Activated CD4-positive, alpha-beta T cell treated with anti-CD3 and anti-CD28 coated beads for 4 hours (primary cell): ENCODE data around the gene SCGB1D4.
A peak's percentile ranks its signal among the peaks of the same experiment; 100 is the strongest.
"Not testable (repeated sequence)": the region's sequence is repeated elsewhere in the genome, so short reads cannot be mapped to it uniquely, and the experiment has no call there.

Experiments
- DNase-seq, 2 donors: peaks; one replicate each; pipeline ENCODE4 v3.0.0-alpha.2; 2020

The SCGB1D4 gene, protein sequence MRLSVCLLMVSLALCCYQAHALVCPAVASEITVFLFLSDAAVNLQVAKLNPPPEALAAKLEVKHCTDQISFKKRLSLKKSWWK

GRCh38 chr11:62298975-62299374 lies at the start of gene SCGB1D4:
Gene SCGB1D4 (minus strand): TSS chr11:62299075. CDS start chr11:62299010, 65 bp downstream.
- no peak for DNase-seq

DNA sequence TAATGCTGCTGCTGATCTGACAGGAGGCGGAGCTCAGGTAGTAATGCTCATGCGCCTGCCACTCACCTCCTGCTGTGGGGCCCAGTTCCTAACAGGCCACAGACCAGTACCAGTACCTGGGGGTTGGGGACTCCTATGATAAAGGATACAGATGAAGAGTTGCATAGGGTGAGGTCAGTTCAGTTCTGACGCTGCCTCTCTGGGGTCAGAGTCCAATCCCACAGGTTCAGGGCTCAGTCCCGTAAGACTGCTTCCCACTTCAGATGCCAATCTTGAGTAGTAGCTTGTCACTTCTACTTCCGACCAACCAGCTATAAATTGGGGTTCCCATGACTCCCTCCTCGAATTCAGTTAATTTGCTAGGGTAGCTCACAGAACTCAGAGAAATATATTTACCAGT lies 47.0 kb upstream of the SCGB1D4 start:
- no peak for DNase-seq

GRCh38 chr11:62344210-62344609 lies 45.3 kb upstream of the SCGB1D4 start:
- no peak for DNase-seq

DNA sequence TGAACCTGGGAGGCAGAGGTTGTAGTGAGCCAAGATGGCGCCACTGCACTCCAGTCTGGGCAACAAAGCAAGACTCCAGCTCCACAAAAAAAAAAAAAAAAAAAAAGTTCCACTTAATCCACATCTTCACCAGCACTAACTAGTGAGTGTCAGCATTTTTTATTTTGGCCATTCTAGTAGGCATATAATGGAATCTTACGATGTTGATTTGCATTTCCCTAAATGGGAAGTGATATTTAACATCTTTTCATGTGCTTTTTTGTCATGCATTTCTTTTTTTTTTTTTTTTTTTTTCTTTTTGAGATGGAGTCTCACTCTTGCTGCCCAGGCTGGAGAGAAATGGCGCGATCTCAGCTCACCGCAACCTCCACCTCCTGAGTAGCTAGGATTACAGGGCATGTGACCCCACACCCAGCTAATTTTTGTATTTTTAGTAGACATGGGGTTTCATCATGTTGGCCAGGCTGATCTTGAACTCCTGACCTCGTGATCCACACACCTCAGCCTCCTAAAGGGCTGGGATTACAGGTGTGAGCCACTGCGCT lies 44.8 kb upstream of the SCGB1D4 start:
- DNase-seq, result not testable (repeated sequence)

- no peak for DNase-seq
Observed at GRCh38 chr11:62341588-62341987, 42.7 kb upstream of the SCGB1D4 start.

DNA sequence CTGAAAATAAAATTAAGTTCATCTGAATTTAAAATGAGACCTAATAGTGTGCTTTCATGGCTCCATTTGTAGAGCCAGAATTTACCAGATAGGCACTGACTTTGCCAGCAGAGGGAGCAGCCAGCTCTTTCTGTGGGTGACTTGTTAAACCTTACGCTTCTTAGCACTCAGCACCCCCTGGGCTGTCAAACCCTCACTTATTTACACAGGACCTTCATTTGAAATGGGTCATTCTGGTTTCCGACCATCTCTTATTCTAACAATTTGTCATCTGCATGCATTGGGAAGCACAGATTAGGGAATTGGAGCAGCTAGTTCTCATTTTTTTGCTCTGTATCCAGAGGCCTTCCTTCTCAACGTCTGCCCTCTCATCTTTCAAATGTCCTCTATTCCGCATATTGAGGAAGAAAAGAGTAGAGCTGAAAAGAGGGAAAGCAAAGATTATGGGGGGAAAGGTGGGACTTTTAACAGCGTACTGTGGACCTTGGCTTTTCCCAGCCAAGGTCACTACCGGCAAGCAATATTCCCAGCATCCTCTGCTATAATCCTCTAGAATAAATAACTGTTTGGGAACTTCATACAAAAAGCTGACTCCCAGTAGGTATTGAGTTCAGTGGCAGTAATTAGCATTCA lies 41.5 kb upstream of the SCGB1D4 start:
- peak; percentile 42 to 51 for DNase-seq

- no peak for DNase-seq
Observed at GRCh38 chr11:62338218-62338617, 39.3 kb upstream of the SCGB1D4 start.

DNA sequence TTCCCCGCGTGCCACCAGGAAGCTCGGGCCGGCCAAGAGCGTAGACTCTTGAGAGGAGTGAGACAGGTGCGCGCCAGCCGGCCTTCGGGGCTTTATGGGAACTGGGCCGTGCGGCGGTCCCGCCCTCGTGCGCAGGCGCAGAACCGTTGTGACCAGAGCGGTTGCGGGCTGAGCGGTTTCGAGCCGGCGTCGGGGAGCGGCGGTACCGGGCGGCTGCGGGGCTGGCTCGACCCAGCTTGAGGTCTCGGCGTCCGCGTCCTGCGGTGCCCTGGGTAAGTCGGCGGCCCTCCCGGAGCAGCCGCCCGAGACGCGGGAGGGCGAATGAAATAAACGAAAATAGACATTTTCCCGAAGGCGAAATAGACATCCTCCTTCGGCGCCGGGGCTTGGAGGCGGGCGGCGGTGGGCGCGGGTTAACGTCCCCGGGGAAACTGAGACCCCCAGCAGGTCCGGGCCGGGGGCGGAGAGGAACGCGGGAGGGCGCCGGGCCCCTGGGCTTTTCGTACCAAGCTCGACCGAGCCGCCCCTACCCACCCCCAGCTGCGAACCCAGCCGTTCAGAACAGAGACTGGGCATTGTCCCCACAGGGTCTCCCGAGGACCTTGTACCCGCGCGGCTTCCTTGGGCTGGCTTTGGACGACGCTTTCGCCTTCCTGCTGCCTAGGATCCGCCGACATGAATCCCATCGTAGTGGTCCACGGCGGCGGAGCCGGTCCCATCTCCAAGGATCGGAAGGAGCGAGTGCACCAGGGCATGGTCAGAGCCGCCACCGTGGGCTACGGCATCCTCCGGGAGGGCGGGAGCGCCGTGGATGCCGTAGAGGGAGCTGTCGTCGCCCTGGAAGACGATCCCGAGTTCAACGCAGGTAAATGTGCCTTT lies 38.7 kb upstream of the SCGB1D4 start, which contains the start of gene ASRGL1:
TSS of gene ASRGL1 (plus strand) at position 146 of the 879 bp plus-strand sequence. CDS start at position 676, 530 bp downstream.
- peak; percentile 69 to 82 for DNase-seq

DNA sequence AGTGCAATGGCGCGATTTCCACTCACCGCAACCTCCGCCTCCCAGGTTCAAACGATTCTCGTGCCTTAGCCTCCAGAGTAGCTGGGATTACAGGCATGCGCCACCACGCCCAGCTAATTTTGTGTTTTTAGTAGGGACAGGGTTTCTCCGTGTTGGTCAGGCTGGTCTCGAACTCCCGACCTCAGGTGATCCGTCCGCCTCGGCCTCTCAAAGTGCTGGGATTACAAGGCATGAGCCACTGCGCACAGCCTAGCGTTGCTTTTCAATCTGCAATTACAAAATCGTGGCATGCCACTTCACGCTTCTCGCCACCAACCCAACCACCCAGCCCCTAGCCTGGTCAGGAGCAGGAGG lies 38.1 kb upstream of the SCGB1D4 start:
- DNase-seq, result not testable (repeated sequence)

DNA sequence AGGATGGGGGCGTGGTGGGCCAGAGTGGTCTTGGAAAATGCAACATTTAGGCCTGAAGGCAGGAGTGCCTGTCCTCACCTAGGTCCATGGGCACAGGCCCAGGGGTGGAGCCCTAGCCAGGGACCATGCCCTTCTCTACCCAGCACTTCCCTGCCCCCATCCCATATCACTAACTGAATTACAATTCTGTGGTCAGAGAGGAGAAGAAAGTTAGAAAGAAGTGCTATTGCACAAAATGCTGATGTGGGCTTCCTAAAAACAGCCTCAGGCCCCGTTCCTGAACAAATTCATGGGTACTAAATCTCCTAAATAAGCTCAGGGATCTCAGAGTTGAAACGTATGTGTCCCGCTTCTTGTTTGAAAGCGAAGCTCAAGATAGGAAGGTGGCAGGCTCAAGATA lies 34.9 kb upstream of the SCGB1D4 start:
- no peak for DNase-seq

GRCh38 chr11:62331264-62331663 lies 32.4 kb upstream of the SCGB1D4 start:
- DNase-seq, result not testable (repeated sequence)

DNA sequence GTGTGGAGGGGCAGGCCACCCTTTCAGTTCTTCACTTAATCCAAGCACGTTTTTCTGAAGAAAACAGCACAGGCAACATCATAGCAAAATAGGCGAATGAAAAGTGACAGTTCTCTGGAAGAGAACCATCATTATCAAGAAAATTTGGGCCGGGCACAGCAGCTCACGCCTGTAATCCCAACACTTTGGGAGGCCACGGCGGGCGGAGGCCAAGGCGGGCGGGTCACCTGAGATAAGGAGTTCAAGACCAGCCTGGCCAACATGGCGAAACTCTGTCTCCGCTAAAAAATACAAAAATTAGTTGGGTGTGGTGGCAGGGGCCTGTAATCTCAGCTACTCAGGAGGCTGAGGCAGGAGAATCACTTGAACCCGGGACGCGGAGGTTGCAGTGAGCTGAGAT lies 28.7 kb upstream of the SCGB1D4 start:
- not testable (repeated sequence) for DNase-seq

- not testable (repeated sequence) for DNase-seq
Observed at GRCh38 chr11:62326719-62327118, 27.8 kb upstream of the SCGB1D4 start.

- DNase-seq, result not testable (repeated sequence)
Observed at GRCh38 chr11:62325781-62326180, 26.9 kb upstream of the SCGB1D4 start.

DNA sequence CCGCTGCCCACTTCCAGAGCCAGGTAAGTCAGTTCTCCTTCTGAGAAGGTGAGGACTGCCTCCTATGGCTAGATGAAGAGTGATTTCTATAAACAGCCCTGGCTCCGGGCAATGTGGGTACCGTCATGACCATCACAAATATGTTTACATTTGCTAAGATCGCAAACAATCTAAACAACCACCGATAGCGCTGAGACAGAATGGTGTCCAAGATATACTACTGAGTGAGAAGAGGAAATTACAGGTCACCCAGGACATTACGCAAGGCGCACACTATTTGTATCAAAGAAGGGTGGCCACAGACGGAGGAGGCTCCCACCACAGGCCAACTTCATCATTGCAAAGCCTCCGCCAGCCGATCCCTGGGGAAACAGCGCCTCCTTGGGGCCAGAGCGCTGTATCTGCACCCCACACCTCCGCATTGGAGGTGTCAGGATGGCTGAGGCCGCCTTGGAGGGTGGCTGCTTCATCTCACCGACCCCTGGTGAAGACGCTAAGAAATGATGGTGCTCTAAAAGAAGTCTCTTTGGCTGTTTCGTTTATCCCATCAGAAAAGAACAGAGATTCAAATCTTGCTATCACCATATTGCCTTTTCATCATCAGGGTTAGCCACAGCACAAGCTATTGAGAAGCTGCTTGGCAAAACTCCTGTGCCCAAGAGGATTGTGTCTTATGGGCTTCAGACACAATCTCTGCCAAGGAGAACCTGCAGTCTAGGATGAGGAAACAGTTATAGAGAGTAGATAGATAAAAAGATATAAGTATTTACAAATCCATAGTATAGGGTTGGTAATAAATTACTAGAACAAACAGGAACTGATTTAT lies 26.1 kb upstream of the SCGB1D4 start:
- peak; percentile 15 to 16 for DNase-seq

DNA sequence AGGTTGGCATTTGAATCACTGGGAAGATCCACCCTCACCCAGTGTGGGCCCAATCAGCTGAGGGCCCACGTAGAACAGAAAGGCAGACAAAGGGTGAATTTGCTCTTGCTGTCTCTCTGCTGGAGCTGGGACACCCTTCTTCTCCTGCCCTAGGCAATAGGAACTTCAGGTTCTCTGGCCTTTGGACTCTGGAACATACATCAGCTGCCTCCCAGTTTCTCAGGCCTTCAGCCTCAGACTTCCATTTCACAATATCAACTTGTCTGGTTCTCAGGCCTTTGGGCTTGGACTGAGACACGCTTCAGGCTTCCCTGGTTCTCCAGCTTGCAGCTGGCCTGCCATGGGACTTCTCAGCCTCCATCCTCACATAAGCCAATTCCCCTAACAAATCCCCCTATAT lies 23.6 kb upstream of the SCGB1D4 start:
- no peak for DNase-seq

GRCh38 chr11:62315431-62315830 lies 16.6 kb upstream of the SCGB1D4 start:
- DNase-seq, result no peak

- DNase-seq, result no peak
Observed at GRCh38 chr11:62309991-62310390, 11.1 kb upstream of the SCGB1D4 start.

DNA sequence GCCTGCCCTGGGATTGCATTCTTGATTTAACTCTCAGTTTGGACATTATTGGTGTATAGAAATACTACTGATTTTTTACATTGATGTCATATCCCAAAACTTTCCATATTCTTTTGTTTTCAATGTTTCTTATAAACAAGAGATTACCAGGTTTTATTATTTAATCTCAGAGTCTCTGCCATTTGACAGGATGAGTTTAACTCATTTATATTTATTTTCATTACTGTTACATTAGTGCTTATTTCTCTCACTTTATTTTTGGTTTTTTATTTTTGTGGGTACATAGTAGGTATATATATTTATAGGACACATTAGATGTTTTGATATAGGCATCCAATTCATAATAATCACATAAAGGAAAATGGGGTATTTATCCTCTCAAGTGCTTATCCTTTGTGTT lies 9.1 kb upstream of the SCGB1D4 start:
- DNase-seq, result no peak

- DNase-seq, result no peak
Observed at GRCh38 chr11:62306227-62306626, 7.4 kb upstream of the SCGB1D4 start.

DNA sequence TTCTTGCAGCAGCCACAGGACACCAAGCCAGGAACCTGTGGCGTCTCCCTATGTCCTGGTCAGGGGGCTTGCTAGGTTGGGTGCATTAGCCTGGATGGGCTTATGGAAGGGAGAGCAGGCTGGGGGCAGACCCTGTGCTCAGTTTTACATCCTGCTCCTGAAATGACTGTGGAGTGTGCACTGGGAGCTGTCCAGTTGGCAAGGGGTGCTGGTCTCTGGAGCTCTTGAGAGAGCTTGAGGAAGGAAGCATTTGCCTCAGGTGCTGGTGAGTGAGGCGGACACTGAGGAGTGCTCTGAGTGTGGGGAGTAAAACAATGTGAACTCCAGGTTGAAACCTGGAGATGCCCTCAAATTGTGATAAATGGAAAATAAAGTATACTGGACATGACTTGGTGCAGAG lies 3.4 kb downstream of the SCGB1D4 start:
- no peak for DNase-seq

DNA sequence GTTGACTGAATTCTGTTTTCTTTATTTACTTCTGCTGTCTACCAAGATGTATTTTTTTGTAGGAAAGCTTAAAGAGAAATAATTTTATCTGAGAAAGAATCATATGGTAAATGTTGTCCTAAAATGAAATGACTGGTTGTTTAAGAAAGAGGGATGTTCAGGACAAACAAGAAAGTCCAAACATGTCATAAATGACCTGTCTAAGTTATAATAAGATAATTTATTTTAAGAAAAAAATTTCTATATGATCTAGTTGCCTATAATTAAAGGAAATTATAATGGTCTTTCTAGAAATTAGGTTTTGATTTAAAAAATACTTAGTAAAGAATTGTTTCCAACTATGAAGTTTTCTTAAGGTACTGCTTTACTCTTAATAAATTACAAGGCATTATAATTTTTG lies 18.4 kb downstream of the SCGB1D4 start:
- DNase-seq, result no peak

GRCh38 chr11:62273789-62274275 lies 25.0 kb downstream of the SCGB1D4 start:
- DNase-seq, result no peak
